Measurements from ENCODE around the gene ULBP3. TPM values are rescaled to one million over a fixed set of nuclear protein-coding genes. Genes with fewer than 3 reads are reported as not detected.

Gene ULBP3
- total RNA-seq, 1 experiment from 2014 or later: 4.0 TPM

GRCh38 chr6:150099546-150099945, 30.6 kb upstream of the ULBP3 start:
- TF ChIP-seq AFF4 (CRISPR knock-in tag; IDR thresholded peaks at IDR 0.05; ENCODE audit: borderline replicate concordance) (no peak), NFATC4 (CRISPR knock-in tag; IDR thresholded peaks at IDR 0.05) (no peak), TCF7 (CRISPR knock-in tag; IDR thresholded peaks at IDR 0.05; ENCODE audit: low read depth) (no peak), E2F4 (CRISPR knock-in tag; IDR thresholded peaks at IDR 0.05; ENCODE audit: borderline replicate concordance, low read depth) (no peak), IRF2 (CRISPR knock-in tag; IDR thresholded peaks at IDR 0.05; ENCODE audit: borderline replicate concordance, low read depth) (no peak), TP53 (CRISPR knock-in tag; IDR thresholded peaks at IDR 0.05) (no peak), STAT6 (CRISPR knock-in tag; conservative IDR thresholded peaks at IDR 0.05; ENCODE audit: low read depth) (no peak), ATF2 (CRISPR knock-in tag; IDR thresholded peaks at IDR 0.05; ENCODE audit: borderline replicate concordance, low read depth) (no peak), OVOL2 (CRISPR knock-in tag; IDR thresholded peaks at IDR 0.05; ENCODE audit: borderline replicate concordance) (no peak), NR2C2 (CRISPR knock-in tag; IDR thresholded peaks at IDR 0.05) (no peak), CREB1 (CRISPR knock-in tag; IDR thresholded peaks at IDR 0.05) (no peak), HMGA2 (CRISPR knock-in tag; IDR thresholded peaks at IDR 0.05) (no peak), ZNF138 (CRISPR knock-in tag; conservative IDR thresholded peaks at IDR 0.05) (no peak), ZNF425 (CRISPR knock-in tag; conservative IDR thresholded peaks at IDR 0.05) (no peak), ZNF281 (CRISPR knock-in tag; IDR thresholded peaks at IDR 0.05) (no peak), MXD4 (CRISPR knock-in tag; IDR thresholded peaks at IDR 0.05; ENCODE audit: borderline replicate concordance) (no peak), MAX (CRISPR knock-in tag; IDR thresholded peaks at IDR 0.05) (no peak), FOXK1 (CRISPR knock-in tag; IDR thresholded peaks at IDR 0.05) (no peak), HMGXB4 (CRISPR knock-in tag; IDR thresholded peaks at IDR 0.05) (no peak)
- H3K36me3 Mint-ChIP-seq: no peaks in the 10 kb centered on the region
- no peak for DNase-seq (ENCODE audit: low spot score)
- H3K4me1 Mint-ChIP-seq: no peaks in the 10 kb centered on the region
- H3K9me3 Mint-ChIP-seq: no peaks in the 10 kb centered on the region
- ChIA-PET CTCF (no interaction called here), POLR2A (no interaction called here)
- H3K27ac Mint-ChIP-seq: no peak overlapping the region
- H3K4me3 Mint-ChIP-seq: no peak overlapping the region
- no peak for ATAC-seq
- H3K27me3 Mint-ChIP-seq (ENCODE audit: low read depth): no peaks in the 10 kb centered on the region; the same call in 1 of the 2 replicates
